CD8-positive, alpha-beta memory T cell (primary cell): Measurements from ENCODE around the gene HNRNPLL. TPM values are rescaled to one million over a fixed set of nuclear protein-coding genes. Genes with fewer than 3 reads are reported as not detected.

Experiments used
- CTCF ChIA-PET: fragments of 350-600 bp; sonication (Branson Sonifier 250); formaldehyde crosslinking; loops from one replicate; lab custom pipeline; 2021; ENCODE audit warnings: antibody characterized with exemption; lab: Charles Lee
- POLR2A ChIA-PET: fragments of 350-600 bp; sonication (Branson Sonifier 250); formaldehyde crosslinking; loops from one replicate; lab custom pipeline; 2021; ENCODE audit warnings: antibody characterized with exemption; lab: Charles Lee
- DNase-seq, 5 donors: peaks; one replicate each; pipeline versions ENCODE4 v3.0.0 to v3.0.0-alpha.2; 2020 to 2022; ENCODE audit warnings: mixed read lengths in 1 of 5
- H3K27ac ChIP-seq: one replicate; pipeline ENCODE4 v1.7.0; 2013; ENCODE audit warnings: low read depth, mild to moderate bottlenecking, low read length, moderate library complexity
- H3K27me3 ChIP-seq: 2 replicates; pipeline ENCODE4 v1.7.0; 2013; ENCODE audit warnings: low read length, mild to moderate bottlenecking; ENCODE audit not compliant: insufficient read depth, poor library complexity, severe bottlenecking
- H3K36me3 ChIP-seq: 2 replicates; pipeline ENCODE4 v1.7.0; 2013; ENCODE audit warnings: mild to moderate bottlenecking, low read length, moderate library complexity; ENCODE audit not compliant: insufficient read depth
- H3K4me1 ChIP-seq: 2 replicates; pipeline ENCODE4 v1.7.0; 2013; ENCODE audit warnings: mild to moderate bottlenecking, low read length, moderate library complexity; ENCODE audit not compliant: insufficient read depth
- H3K4me3 ChIP-seq: 2 replicates; pipeline ENCODE4 v1.7.0; 2013; ENCODE audit warnings: mild to moderate bottlenecking, low read length
- H3K9me3 ChIP-seq: 2 replicates; pipeline ENCODE4 v1.7.0; 2013; ENCODE audit warnings: mild to moderate bottlenecking, low read length
- H3K27ac Mint-ChIP-seq, 8 donors: one replicate each; pipeline ENCODE4 v1.8.0; 2020 to 2021; ENCODE audit warnings: mixed read lengths in 8 of 8, mild to moderate bottlenecking in 6 of 8, inconsistent platforms in 3 of 8, moderate library complexity in 3 of 8
- H3K27me3 Mint-ChIP-seq, 2 donors: one replicate each; pipeline ENCODE4 v1.8.0; 2020 to 2021; ENCODE audit warnings: mixed read lengths in 2 of 2, mild to moderate bottlenecking in 1 of 2, moderate library complexity in 1 of 2
- H3K36me3 Mint-ChIP-seq, 3 donors: one replicate each; pipeline ENCODE4 v1.8.0; 2020 to 2021; ENCODE audit warnings: mixed read lengths in 3 of 3, inconsistent platforms in 1 of 3, mild to moderate bottlenecking in 1 of 3
- H3K4me1 Mint-ChIP-seq, 3 donors: one replicate each; pipeline ENCODE4 v1.8.0; 2020 to 2021; ENCODE audit warnings: mixed read lengths in 3 of 3, inconsistent platforms in 1 of 3, mild to moderate bottlenecking in 1 of 3
- H3K4me3 Mint-ChIP-seq, 7 donors: one replicate each; pipeline ENCODE4 v1.8.0; 2020 to 2021; ENCODE audit warnings: mixed read lengths in 7 of 7, mild to moderate bottlenecking in 6 of 7, moderate library complexity in 4 of 7, inconsistent platforms in 2 of 7
- H3K9me3 Mint-ChIP-seq, 5 donors: one replicate each; pipeline ENCODE4 v1.8.0; 2020 to 2022; ENCODE audit warnings: mixed read lengths in 5 of 5, mild to moderate bottlenecking in 3 of 5, moderate library complexity in 2 of 5, inconsistent platforms in 1 of 5
- polyA plus RNA-seq: library from polyadenylated mRNA; unstranded; fragments of 300-500 nt; fragmentation: Illumina TruSeq; gene quantifications from one replicate; pipeline ENCODE4 v1.2.3, GENCODE V29; 2021
- total RNA-seq, 2 experiments: library from RNA; stranded (reverse); gene quantifications; one replicate each; pipeline ENCODE4 v1.2.3, GENCODE V29; 2021

Gene HNRNPLL
- total and polyA plus RNA-seq, 3 experiments from 2014 or later: 65.4 to 80.8 (median 77.4) TPM

- Mint-ChIP-seq H3K4me1 (peaks cover 0 to 5% (median 1%) of the 10 kb centered on the region in 3 donors), H3K27me3 (peaks cover 0 to 1% of the 10 kb centered on the region in 2 donors), H3K36me3 (peaks cover 3 to 32% (median 7%) of the 10 kb centered on the region in 3 donors), H3K27ac (no peak overlapping the region), H3K4me3 (no peak overlapping the region), H3K9me3 (no peaks in the 10 kb centered on the region)
- CTCF ChIA-PET: interaction anchor here (1.2 to 1.3 kb wide), 2 partner anchors 24 to 168 kb away, joined by 3 to 5 read pairs; no protein-coding TSS in a partner anchor
- no peak overlapping the region for H3K4me3 ChIP-seq
- H3K9me3 ChIP-seq: no peaks in the 10 kb centered on the region
- peaks cover 4% of the 10 kb centered on the region for H3K36me3 ChIP-seq
- no peaks in the 10 kb centered on the region for H3K4me1 ChIP-seq
- no peak for DNase-seq
- no peak overlapping the region for H3K27ac ChIP-seq
- POLR2A ChIA-PET: interaction anchor here (0.6 kb wide), 1 partner anchor 15 kb away, joined by 10 read pairs; no protein-coding TSS in a partner anchor
- H3K27me3 ChIP-seq: no peaks in the 10 kb centered on the region
Observed at GRCh38 chr2:38557981-38558380, 44.7 kb downstream of the HNRNPLL start.

GRCh38 chr2:38557217-38557616 lies 45.5 kb downstream of the HNRNPLL start:
- ChIA-PET POLR2A (no interaction called here), CTCF (no interaction called here)
- peaks cover 4 to 11% (median 9%) of the 10 kb centered on the region in 3 donors for H3K4me1 Mint-ChIP-seq
- Histone ChIP-seq H3K27me3 (no peaks in the 10 kb centered on the region), H3K36me3 (peaks cover 4% of the 10 kb centered on the region), H3K9me3 (no peaks in the 10 kb centered on the region), H3K4me3 (no peak overlapping the region), H3K27ac (no peak overlapping the region), H3K4me1 (no peaks in the 10 kb centered on the region)
- H3K27me3 Mint-ChIP-seq: peaks cover 0 to 1% of the 10 kb centered on the region in 2 donors
- peak overlapping the region in 3 of 8 donors; percentile 37 to 49 (median 48) for H3K27ac Mint-ChIP-seq
- DNase-seq: no peak
- no peak overlapping the region for H3K4me3 Mint-ChIP-seq
- peaks cover 3 to 31% (median 7%) of the 10 kb centered on the region in 3 donors for H3K36me3 Mint-ChIP-seq
- H3K9me3 Mint-ChIP-seq: no peaks in the 10 kb centered on the region

GRCh38 chr2:38556006-38556801 lies 46.5 kb downstream of the HNRNPLL start:
- Histone ChIP-seq H3K27ac (no peak overlapping the region), H3K4me1 (no peaks in the 10 kb centered on the region), H3K27me3 (no peaks in the 10 kb centered on the region), H3K9me3 (no peaks in the 10 kb centered on the region), H3K36me3 (no peaks in the 10 kb centered on the region), H3K4me3 (no peak overlapping the region)
- no peak overlapping the region for H3K4me3 Mint-ChIP-seq
- H3K27ac Mint-ChIP-seq: peak overlapping the region in 2 of 8 donors; percentile 49 to 61
- peaks cover 3 to 21% (median 7%) of the 10 kb centered on the region in 3 donors for H3K36me3 Mint-ChIP-seq
- POLR2A ChIA-PET: no interaction called here
- peaks cover 0 to 1% of the 10 kb centered on the region in 2 donors for H3K27me3 Mint-ChIP-seq
- no peak for DNase-seq
- H3K9me3 Mint-ChIP-seq: no peaks in the 10 kb centered on the region
- CTCF ChIA-PET: interaction anchor here (1.6 to 2.3 kb wide), 4 partner anchors 9 to 47 kb away, joined by 4 to 13 read pairs (median 6); no protein-coding TSS in a partner anchor
- peaks cover 4 to 12% (median 11%) of the 10 kb centered on the region in 3 donors for H3K4me1 Mint-ChIP-seq

GRCh38 chr2:38554973-38555595 lies 47.6 kb downstream of the HNRNPLL start:
- H3K27me3 ChIP-seq: no peaks in the 10 kb centered on the region
- H3K4me3 Mint-ChIP-seq: no peak overlapping the region
- H3K9me3 ChIP-seq: no peaks in the 10 kb centered on the region
- peaks cover 0 to 1% of the 10 kb centered on the region in 2 donors for H3K27me3 Mint-ChIP-seq
- peaks cover 2 to 12% (median 4%) of the 10 kb centered on the region in 3 donors for H3K36me3 Mint-ChIP-seq
- ChIA-PET POLR2A (interaction anchor here (0.5 kb wide), 1 partner anchor 15 kb away, joined by 6 read pairs; no protein-coding TSS in a partner anchor), CTCF (interaction anchor here (1.3 to 2.3 kb wide), 6 partner anchors 10 to 188 kb away, joined by 4 to 13 read pairs (median 6); no protein-coding TSS in a partner anchor)
- H3K4me1 Mint-ChIP-seq: peaks cover 4 to 12% (median 11%) of the 10 kb centered on the region in 3 donors
- H3K27ac Mint-ChIP-seq: peak overlapping the region in 1 of 8 donors; percentile 77
- H3K36me3 ChIP-seq: no peaks in the 10 kb centered on the region
- H3K9me3 Mint-ChIP-seq: no peaks in the 10 kb centered on the region
- no peak overlapping the region for H3K4me3 ChIP-seq
- no peak for DNase-seq
- no peak overlapping the region for H3K27ac ChIP-seq
- no peaks in the 10 kb centered on the region for H3K4me1 ChIP-seq

GRCh38 chr2:38553554-38553953 lies 49.2 kb downstream of the HNRNPLL start:
- H3K36me3 Mint-ChIP-seq: peaks cover 0 to 5% (median 2%) of the 10 kb centered on the region in 3 donors
- peaks cover 4 to 12% (median 11%) of the 10 kb centered on the region in 3 donors for H3K4me1 Mint-ChIP-seq
- no peaks in the 10 kb centered on the region for H3K9me3 Mint-ChIP-seq
- ChIA-PET CTCF (interaction anchor here (0.9 to 2.3 kb wide), 3 partner anchors 12 to 21 kb away, joined by 3 to 6 read pairs (median 5); no protein-coding TSS in a partner anchor), POLR2A (interaction anchor here (1.0 kb wide), 1 partner anchor 13 kb away, joined by 3 read pairs; no protein-coding TSS in a partner anchor)
- Histone ChIP-seq H3K4me1 (no peaks in the 10 kb centered on the region), H3K36me3 (no peaks in the 10 kb centered on the region), H3K9me3 (no peaks in the 10 kb centered on the region), H3K27me3 (no peaks in the 10 kb centered on the region), H3K27ac (no peak overlapping the region), H3K4me3 (no peak overlapping the region)
- no peak for DNase-seq
- peak overlapping the region in 1 of 8 donors; percentile 17 for H3K27ac Mint-ChIP-seq
- H3K27me3 Mint-ChIP-seq: peaks cover 0 to 1% of the 10 kb centered on the region in 2 donors
- no peak overlapping the region for H3K4me3 Mint-ChIP-seq

- Histone ChIP-seq H3K36me3 (no peaks in the 10 kb centered on the region), H3K4me1 (no peaks in the 10 kb centered on the region), H3K9me3 (no peaks in the 10 kb centered on the region), H3K4me3 (no peak overlapping the region), H3K27ac (no peak overlapping the region), H3K27me3 (no peaks in the 10 kb centered on the region)
- peaks cover 4 to 12% (median 11%) of the 10 kb centered on the region in 3 donors for H3K4me1 Mint-ChIP-seq
- H3K36me3 Mint-ChIP-seq: peaks cover 0 to 5% (median 2%) of the 10 kb centered on the region in 3 donors
- no peaks in the 10 kb centered on the region for H3K9me3 Mint-ChIP-seq
- H3K4me3 Mint-ChIP-seq: no peak overlapping the region
- no peak for DNase-seq
- ChIA-PET CTCF (no interaction called here), POLR2A (no interaction called here)
- H3K27me3 Mint-ChIP-seq: peaks cover 0 to 1% of the 10 kb centered on the region in 2 donors
- H3K27ac Mint-ChIP-seq: peak overlapping the region in 7 of 8 donors; percentile 16 to 84 (median 27)
Observed at GRCh38 chr2:38552259-38552658, 50.5 kb downstream of the HNRNPLL start.

- no peaks in the 10 kb centered on the region for H3K4me1 ChIP-seq
- no peak overlapping the region for H3K4me3 Mint-ChIP-seq
- H3K27ac ChIP-seq: no peak overlapping the region
- H3K9me3 ChIP-seq: no peaks in the 10 kb centered on the region
- H3K27me3 Mint-ChIP-seq: peaks cover 0 to 1% of the 10 kb centered on the region in 2 donors
- no peak overlapping the region for H3K4me3 ChIP-seq
- no peaks in the 10 kb centered on the region for H3K27me3 ChIP-seq
- peaks cover 4 to 12% (median 11%) of the 10 kb centered on the region in 3 donors for H3K4me1 Mint-ChIP-seq
- H3K9me3 Mint-ChIP-seq: no peaks in the 10 kb centered on the region
- ChIA-PET CTCF (no interaction called here), POLR2A (no interaction called here)
- no peaks in the 10 kb centered on the region for H3K36me3 ChIP-seq
- H3K36me3 Mint-ChIP-seq: peaks cover 0 to 3% (median 2%) of the 10 kb centered on the region in 3 donors
- peak overlapping the region in 6 of 8 donors; percentile 1 to 70 (median 22) for H3K27ac Mint-ChIP-seq
- no peak for DNase-seq
Observed at GRCh38 chr2:38551746-38552145, 51.0 kb downstream of the HNRNPLL start.
